Skeletal muscle cell (primary cell): ENCODE results near the gene OPCML.

Experiments
- DNase-seq: peaks from one replicate; pipeline ENCODE4 v3.0.0-alpha.2; 2010; ENCODE audit warnings: low read depth
- H3K4me3 ChIP-seq: 2 replicates; pipeline ENCODE4 v1.5.1; 2011; ENCODE audit warnings: low read depth, mild to moderate bottlenecking, control low read depth, low read length, moderate library complexity

The OPCML gene

DNA sequence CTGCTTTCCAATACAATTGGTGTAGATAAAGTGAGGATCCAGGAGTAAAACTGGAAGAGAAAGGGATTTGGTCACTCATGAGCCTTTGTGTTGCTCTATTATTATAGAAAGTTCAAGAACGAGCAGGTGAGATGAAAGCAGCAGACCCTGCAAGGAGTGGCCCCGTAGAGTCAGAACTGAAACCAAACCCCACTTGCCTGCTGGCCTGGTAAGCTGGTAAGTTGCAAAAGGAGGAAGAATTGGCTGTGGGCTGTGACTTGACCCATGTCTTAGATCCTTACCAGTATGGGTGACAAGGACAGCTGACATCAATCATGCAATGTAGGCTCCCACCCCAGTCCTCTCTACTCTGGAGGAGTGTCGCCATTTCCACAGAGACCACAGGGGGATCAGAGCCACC, 201.3 kb downstream of the OPCML start:
- no peak for DNase-seq
- no peak overlapping the region for H3K4me3 ChIP-seq

DNA sequence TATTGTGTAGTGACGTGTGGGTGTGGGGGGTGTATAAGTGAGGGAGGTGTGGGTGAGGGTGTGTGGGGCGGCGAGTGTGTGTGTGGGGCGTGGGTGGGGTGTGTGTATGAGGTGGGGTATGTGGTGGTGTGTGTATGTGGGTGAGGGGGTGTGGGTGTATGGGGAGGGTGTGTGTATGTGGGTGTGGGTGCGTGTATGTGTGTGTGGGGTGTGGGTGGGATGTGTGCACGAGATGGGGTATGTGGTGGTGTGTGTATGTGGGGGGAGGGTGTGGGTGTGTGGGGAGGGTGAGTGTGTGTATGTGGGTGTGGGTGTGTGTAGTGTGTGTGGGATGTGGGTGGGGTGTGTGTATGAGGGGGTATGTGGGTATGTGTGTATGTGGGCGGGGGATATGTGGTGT, 205.5 kb downstream of the OPCML start:
- no peak overlapping the region for H3K4me3 ChIP-seq
- no peak for DNase-seq

DNA sequence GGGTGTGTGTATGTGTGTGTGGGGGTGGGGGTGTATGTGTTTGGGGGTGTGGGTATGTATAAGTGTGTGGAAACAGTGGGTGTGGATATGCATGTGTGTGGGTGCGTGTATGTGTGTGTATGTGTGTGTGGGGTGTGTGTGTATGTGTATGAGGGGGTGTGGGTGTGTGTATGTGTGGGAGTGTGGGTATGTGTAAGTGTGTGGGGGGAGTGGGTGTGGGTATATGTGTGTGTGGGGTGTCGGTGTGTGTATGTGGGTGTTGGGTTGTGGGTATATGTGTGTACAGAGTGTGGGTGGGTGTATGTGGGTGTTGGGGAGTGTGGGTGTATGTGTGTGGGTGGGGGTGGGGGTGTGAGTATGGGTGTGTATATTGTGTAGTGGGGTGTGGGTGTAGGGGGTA, 206.0 kb downstream of the OPCML start:
- H3K4me3 ChIP-seq = no peak overlapping the region
- no peak for DNase-seq

DNA sequence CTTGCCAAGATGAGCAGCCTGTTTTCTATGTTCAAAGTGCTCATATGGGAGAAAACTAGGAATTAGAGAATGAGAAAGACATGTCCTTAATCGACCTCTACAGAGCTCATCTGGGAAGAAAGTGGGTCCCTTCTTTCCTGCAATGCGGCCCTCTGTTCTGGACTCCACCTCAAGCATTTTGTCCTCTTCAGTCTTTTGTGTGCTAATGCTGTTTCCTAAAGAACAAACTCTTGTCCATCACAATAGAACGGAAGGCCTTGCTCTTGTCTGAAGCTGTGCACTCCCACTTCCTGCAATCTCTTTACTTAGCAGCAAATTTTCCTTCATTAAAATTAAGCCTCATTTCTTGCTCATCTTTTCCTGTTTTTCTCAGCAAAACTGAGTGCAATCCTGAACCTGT, 206.6 kb downstream of the OPCML start:
- no peak overlapping the region for H3K4me3 ChIP-seq
- DNase-seq = no peak

DNA sequence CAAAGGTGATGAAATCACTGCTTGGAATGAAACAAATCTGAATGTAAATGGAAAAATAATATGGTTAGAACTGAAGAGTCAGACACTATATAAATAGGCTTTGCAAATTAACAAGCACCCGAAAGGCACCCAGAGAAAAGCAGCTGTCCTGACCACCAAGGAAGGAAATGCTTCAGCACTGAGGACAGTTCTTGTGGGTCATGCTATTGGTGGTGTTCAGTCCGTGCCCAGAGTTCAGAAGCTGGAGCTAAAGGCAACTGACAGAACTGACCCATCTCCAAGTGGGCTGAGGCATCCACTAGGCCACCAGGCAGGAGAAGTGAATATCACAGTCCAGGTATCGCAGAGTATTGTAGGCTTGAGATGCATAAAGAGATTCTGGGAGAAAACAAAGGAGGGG, 208.9 kb downstream of the OPCML start:
- no peak for DNase-seq
- H3K4me3 ChIP-seq = no peak overlapping the region

DNA sequence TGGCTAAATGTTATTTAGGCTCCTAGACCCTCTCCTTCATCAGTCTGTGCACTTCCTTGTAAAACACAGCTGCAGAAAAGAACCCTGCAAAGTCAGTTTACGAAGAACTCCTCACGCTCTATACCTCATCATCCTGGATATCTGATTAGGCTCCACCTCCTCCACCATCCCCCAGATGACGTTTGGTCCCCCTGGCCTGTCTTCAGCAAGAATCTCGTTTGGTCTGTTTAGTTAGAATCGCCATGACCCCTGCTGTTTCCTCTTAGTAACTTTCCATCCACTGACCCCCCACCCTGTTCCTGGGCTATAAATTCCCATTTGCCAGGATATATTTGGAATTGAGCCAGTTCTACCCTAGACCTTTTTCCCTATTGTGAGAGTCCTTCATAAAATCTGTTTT, 214.1 kb downstream of the OPCML start:
- no peak for DNase-seq
- no peak overlapping the region for H3K4me3 ChIP-seq

DNA sequence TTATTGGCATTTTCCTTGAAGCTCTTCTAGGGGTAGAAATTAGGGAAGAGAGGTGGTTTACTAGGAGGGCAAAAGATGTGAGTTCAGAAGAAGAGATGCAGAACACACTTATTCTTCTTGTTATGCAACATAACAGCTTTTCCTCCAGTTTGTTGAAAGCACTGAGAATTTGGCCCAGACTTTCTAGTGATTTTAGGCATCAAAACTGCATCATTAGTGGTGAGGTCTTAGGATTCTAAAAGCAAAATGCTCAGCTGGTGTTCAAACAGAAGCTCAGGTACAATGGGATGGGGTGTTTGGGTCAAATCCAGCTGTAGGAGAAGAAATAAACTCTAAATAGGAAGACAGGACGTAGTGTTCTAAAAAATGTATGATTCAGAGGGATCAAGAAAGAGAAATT, 221.1 kb downstream of the OPCML start:
- no peak overlapping the region for H3K4me3 ChIP-seq
- DNase-seq = no peak

DNA sequence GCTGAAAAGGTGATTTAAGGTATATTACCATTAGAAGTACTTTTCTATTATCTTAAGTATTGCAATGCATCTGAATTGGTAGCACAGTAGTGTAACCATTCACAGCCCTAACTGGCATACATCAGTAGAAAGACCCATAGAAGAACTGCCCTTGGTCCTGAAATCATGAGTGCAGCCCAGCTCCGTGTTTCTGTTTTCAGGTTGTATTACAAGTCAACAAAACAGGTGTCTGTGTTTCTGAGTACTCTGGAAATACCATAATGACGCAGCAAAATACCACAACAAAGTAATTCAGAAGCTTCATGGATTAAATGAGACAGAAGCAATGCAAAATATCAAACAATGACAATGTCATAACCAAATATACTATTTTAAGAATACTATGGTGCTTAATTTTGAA, 226.3 kb downstream of the OPCML start:
- DNase-seq = no peak
- H3K4me3 ChIP-seq = no peak overlapping the region

DNA sequence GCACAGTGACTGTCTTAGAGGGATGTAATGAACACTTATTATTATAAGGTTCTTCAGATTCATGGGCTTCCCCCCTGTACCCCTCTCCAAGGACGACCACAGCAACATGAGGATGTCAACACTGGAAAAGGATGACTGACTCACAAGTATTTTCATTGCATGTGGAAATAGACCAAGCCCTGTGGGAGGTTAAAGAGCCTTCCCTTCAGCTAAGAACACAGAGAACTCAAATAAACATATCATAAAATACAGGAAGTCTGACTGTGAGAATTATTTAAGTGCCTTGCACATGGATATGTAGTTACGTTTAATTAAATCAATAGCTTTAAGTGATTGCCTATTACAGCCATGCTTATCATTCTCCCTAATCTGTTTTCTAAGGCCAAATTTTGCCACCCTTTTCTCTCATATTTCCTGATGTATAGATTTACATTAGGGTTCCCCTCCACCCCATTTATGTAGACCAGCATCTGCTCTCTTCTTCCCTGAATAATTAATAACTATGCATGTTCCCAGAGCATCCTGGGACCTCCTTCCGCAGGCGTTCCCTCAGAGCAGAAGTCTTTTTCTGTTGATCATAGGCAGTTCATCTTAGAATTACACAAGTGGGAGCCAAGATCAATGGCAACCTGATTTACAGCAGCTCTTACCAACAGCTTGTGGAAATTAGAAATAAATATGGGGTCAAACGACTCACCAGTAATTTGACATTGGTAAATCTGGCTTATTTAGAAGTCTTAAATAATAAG, 226.9 kb downstream of the OPCML start:
- no peak overlapping the region for H3K4me3 ChIP-seq
- no peak for DNase-seq

DNA sequence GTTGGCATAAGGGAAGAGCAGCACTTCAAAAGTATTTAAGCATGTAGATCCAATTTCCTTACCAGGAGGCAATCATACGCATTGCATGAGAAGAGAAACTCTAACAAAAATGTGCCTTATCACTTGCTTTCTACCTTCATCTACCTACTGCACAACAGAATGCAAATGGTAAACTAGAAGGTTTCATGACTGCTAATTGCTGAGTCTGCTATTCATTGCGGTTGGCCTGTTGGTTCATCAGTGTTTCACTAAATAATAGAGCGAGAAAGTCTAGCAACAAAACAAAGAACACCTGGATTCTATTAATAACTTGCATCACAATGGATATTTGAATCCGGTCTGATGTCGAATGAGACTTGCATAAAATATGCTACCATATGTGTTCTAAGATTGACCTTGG, 229.0 kb downstream of the OPCML start:
- no peak for DNase-seq
- no peak overlapping the region for H3K4me3 ChIP-seq

DNA sequence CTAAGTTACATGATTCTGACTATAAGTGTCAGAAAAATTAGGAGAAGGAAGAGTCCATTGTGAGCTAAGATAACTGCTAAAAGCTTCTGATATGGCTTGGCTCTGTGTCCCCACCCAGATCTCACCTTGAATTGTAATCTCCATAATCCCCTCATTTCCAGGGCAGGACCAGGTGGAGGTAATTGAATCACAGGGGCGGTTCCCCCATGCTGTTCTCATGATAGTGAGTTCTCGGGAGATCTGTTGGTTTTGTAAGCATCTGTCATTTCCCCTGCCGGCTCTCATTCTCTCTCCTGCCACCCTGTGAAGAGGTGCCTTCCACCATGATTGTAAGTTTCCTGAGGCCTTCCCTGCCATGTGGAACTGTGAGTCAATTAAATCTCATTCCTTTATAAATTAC, 230.2 kb downstream of the OPCML start:
- no peak for DNase-seq
- H3K4me3 ChIP-seq = no peak overlapping the region

DNA sequence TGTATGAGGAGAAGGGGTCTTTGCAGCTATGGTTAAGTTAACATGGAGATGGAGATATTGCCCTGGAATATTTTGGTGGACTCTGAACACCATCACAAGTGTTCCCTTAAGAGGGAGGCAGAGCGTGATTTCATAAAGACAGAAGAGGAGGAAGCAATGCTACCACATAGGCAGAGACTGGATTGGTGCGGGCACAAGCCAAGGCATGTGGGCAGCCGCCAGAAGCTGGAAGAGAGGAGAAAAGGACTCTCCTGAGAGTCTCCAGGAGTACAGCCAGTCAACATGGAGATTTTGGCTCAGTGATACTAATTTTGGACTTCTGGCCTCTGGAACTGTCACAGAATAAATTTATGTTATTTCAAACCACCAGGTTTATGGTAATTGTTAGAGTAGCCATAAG, 231.6 kb downstream of the OPCML start:
- no peak overlapping the region for H3K4me3 ChIP-seq

DNA sequence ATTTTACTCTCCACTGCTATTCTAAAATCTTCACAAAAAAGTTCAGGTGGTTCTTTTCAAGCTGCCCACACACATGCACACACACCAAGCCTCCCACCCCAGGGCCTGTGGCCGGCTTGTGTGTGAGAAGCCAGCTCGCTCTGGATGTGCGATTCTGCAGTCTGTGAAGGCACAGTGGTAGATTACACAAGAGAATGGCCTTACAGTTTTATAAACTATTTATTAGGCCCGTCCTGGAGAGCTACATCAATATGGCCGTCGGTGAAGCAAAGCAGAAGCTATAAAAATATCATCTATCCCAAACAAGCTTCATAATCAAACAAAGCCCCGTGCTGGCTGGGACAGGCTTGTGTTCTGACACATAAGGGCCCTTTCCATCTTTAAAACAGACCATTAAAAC, 240.5 kb downstream of the OPCML start:
- no peak for DNase-seq
- no peak overlapping the region for H3K4me3 ChIP-seq

More for the DNA sequence above, 231.6 kb downstream of the OPCML start:
- no peak for DNase-seq

DNA sequence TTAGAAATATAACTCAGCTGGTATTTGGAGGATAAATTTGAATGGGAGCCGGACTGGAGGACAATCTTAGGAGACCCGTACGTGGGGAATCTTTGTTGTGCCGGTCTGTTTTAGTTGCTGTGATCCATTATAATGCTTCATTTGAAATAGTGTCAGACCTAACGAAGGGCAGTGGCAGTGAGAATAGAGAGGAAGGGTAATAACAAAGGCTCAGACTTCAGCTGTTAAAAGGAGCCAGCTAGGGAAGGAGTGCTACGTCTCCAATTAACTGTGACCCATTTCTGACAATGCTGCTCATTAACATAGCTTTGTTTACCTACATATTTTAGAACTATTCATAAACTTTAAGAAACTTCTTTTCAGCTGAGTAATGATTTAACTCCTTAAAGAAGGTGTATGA, 246.9 kb downstream of the OPCML start:
- no peak for DNase-seq
- no peak overlapping the region for H3K4me3 ChIP-seq

DNA sequence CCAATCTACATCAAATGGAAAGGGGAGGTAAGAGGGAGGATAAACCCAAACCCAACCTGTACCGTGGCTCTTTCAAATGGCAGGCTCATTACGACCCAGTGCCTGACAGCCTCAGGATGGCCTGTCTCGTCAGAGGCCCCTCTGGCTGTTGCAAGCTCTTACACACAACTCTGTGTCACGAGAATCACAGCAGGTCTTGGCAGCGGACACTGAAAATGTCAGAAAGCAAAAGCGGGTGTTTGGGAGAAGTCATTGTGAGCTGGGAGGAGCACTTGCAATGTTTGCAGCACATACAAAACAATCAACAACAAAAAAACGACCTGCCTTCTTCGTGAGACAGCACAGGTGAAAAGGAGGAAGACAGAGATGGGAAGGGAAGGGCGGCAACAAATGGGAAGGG, 248.1 kb downstream of the OPCML start:
- DNase-seq = no peak
- no peak overlapping the region for H3K4me3 ChIP-seq

DNA sequence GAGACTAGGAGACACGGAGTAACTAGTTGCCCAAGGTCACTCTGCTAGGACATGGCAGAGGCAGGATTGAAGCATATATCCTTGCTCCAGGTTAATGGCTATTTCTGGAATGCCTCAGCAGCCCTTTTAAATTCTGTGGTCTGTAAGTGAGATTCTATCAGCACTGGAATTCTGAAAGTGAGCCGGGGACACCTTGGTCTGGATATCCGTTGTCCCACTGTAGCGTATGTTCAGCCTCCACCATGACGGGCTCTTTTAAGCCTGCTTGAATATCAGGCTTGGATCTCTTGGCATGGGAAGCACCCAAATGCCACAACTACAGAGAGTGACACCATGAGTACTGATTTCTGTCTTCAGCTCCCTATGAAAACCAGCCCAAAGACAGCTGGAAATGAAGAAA, 254.4 kb downstream of the OPCML start:
- DNase-seq = no peak

DNA sequence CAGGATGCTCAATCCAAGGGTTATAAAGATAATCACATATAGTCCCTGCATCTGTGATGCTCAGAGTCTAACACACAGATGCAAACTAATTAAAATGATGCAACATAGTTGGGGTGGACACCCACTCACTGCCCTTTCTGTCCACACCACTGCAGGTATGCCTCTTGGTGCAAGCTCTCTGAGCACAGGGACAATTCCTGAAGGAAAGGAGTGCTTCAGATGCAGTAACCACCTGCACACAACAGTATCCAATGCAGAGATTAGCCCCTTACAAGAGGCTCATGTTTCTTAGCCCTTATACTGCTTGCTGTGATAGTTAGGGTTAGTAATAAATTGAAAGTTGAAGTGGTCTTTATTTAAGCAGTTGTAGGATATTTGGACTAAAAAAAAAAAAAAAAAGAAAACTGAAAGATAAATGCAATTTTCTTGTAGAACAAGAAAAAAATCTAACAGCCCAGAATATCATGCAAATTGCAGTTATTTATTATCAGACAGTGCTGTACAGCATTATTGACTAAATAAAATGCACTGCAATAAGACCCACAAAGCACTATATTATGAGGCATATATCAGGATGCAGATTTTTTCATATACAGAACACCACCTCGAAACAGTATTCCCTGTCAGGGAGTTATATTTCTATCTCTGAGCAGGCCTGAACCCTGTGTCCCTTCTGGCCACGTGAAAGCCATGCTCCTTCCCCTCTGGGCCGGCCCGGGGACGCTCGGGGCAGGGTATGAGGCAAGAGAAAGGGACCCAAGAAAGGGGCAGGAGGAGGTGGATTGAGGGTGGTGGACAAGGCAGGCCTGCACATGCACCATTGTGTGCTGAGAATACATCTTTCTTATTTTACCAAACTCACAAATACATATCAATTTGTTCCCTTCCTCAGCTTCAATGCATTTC, 260.2 kb downstream of the OPCML start:
- no peak overlapping the region for H3K4me3 ChIP-seq
- DNase-seq = no peak

More for the DNA sequence above, 254.4 kb downstream of the OPCML start:
- H3K4me3 ChIP-seq = no peak overlapping the region

DNA sequence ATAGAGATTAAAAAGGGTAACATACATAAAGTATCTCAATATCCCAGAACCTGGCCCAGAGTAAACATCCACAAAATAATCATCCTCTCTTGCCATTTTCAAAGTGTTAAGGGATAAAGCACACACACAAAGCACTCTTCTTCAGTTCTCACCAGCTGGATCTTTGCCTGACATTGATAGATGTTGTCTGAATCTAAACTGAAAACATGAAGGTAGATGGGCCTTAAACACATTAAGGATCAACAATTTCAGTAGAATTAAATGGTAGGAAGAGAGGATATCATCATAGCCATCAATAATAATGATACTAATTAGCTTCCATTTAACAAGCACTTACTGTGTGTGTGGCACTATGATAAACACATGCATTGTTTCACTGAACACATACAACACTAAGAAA, 261.1 kb downstream of the OPCML start:
- H3K4me3 ChIP-seq = no peak overlapping the region
- no peak for DNase-seq

DNA sequence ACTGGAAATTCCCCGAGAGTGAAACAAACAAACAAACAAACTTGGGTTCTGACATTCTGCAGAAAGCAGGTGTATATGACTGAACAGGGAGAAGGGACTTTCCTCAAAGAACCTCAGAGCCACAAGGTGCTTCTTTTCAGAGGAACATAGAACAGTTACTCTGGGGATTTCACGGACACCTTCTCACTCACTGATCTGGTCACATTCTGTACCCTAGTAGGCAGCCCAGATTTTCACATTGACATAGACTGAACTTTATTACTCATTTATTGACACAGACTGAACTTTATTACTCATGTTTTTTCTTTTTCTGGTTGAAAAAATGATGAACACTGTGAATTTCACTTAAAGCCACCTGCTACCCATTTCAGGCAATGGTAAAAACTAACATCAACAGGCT, 263.0 kb downstream of the OPCML start:
- DNase-seq = no peak

DNA sequence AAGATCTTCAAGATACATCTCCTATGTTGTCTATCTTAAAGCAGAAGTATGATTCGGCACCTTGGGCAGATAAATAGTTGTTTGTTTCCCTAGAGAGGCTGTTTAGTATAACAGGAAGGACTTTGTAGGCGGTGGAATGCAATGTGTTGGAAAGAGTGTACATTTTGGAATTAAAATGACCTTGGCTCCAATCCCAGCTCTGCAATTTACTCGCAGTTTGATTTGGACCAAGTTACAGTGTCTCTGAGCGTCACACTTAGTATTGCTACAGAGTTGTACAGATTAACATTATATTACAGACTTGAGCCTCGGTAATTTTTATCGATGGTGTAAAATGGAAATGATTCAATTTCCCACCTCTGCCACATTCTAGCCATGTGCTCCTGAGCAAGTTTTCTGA, 265.3 kb downstream of the OPCML start:
- DNase-seq = no peak
- no peak overlapping the region for H3K4me3 ChIP-seq

More for the DNA sequence above, 263.0 kb downstream of the OPCML start:
- no peak overlapping the region for H3K4me3 ChIP-seq

DNA sequence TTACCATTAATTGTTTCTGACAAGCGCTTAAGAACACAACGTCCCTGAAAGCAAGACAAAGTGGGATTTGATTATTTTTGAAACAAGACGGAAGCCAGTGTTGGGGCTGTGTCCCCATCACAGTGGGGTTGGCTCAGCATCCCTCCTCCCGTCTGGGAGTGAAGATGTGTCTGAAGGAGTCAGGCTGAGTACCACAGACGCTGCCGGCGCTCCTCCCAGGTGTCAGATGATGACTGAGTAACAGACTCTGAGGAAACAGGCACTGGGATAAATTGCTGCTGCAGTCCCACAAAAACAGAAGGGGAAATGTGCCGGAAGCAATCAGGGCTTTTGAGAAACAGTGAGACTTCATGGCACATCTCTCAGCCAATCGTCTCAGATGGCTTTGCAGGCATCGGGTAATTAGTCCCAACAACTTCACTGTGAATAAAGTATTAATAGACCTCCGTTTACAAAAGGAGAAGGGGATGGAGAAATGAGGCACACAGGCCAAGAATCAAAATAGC, 266.7 kb downstream of the OPCML start:
- H3K4me3 ChIP-seq = no peak overlapping the region
- no peak for DNase-seq
